Mucosa of descending colon (tissue), 3 donors: Measurements from ENCODE around the gene MPP7. TPM values are rescaled to one million over a fixed set of nuclear protein-coding genes. Genes with fewer than 3 reads are reported as not detected.

Source experiments
- ATAC-seq: fragments of 200-7000 bp; cut with Tn5 transposase; one replicate; pipeline ENCODE4 v1.9.1; 2020; ENCODE audit warnings: mild to moderate bottlenecking, moderate library complexity
- DNase-seq, 3 donors: peaks; one replicate each; pipeline ENCODE4 v3.0.0-alpha.2; 2020
- H3K36me3 ChIP-seq: fragments of 200-600 bp; one replicate; pipeline ENCODE4 v1.8.0; 2021; ENCODE audit warnings: low read depth, mild to moderate bottlenecking
- H3K4me1 ChIP-seq: fragments of 200-600 bp; one replicate; pipeline ENCODE4 v1.8.0; 2021; ENCODE audit warnings: low read depth, mild to moderate bottlenecking
- H3K4me3 ChIP-seq: fragments of 200-600 bp; one replicate; pipeline ENCODE4 v1.8.0; 2021; ENCODE audit warnings: mild to moderate bottlenecking
- H3K9me3 ChIP-seq: fragments of 200-600 bp; one replicate; pipeline ENCODE4 v1.8.0; 2021; ENCODE audit warnings: mild to moderate bottlenecking
- intact Hi-C, 2 donors: fragments of 100-400 bp; cut with DNase I in 1 of 2; cut with micrococcal nuclease in 1 of 2; formaldehyde crosslinking; loops; one replicate each; pipeline versions ENCODE4 v1.11.0 to v1.11.1; 2022; cut with DNase I, micrococcal nuclease
- microRNA-seq: library from miRNA; unstranded; fragments of <30 nt; microRNA quantifications from one replicate; pipeline ENCODE4, GENCODE V29; 2019
- total RNA-seq, 3 donors: library from RNA; stranded (reverse); fragmentation: NEBNext Ultra II Directional in 2 of 3; extraction: Animal tissue kit (Norgen Biotek cat#: 25700) in 2 of 3; gene quantifications; one replicate each; pipeline versions ENCODE4 v1.2.1 to v1.2.4, GENCODE V29; 2021 to 2023
- TF ChIP-seq, protein P1 (sequence below): fragments of 200-600 bp; IDR thresholded peaks from one replicate; pipeline ENCODE4 v1.8.0; 2022; ENCODE audit warnings: antibody characterized with exemption, mild to moderate bottlenecking
- donor health status: DM: no; HTN: no; CAD: no; lungs with moderate emphysema.
- donor health status: DM: no; HTN: no; CAD: no.
- donor health status: DM: no; HTN: yes; CAD: no.

Gene MPP7
- total RNA-seq, 3 donors from 2014 or later = 32.7 to 45.8 (median 38.7) TPM

DNA sequence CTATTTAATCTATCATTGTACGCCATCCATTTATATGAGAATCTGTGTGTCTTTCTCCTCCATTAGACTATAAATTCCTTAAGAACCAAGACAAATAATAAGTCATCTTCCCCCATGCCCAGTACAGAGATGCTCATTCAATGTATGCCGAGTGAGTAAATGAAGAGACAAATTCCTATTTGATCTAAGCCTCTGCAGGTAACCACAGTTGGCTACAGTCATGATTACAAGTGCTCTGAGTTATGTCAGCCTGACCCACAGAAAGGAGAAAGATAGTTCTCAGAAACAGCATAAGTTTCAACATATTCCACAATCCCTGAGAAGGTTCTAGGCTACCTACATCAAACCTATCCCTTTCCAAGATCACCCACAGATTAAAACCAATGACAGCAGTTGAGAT lies 46.1 kb downstream of the MPP7 start:
- intact Hi-C loops = no loop called here
- TF ChIP-seq, protein P1, sequence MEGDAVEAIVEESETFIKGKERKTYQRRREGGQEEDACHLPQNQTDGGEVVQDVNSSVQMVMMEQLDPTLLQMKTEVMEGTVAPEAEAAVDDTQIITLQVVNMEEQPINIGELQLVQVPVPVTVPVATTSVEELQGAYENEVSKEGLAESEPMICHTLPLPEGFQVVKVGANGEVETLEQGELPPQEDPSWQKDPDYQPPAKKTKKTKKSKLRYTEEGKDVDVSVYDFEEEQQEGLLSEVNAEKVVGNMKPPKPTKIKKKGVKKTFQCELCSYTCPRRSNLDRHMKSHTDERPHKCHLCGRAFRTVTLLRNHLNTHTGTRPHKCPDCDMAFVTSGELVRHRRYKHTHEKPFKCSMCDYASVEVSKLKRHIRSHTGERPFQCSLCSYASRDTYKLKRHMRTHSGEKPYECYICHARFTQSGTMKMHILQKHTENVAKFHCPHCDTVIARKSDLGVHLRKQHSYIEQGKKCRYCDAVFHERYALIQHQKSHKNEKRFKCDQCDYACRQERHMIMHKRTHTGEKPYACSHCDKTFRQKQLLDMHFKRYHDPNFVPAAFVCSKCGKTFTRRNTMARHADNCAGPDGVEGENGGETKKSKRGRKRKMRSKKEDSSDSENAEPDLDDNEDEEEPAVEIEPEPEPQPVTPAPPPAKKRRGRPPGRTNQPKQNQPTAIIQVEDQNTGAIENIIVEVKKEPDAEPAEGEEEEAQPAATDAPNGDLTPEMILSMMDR = no peak
- no peak for DNase-seq
- H3K36me3 ChIP-seq = no peaks in the 10 kb centered on the region
- no peak for ATAC-seq
- no peak overlapping the region for H3K4me3 ChIP-seq
- peaks cover 2% of the 10 kb centered on the region for H3K4me1 ChIP-seq
- H3K9me3 ChIP-seq = no peaks in the 10 kb centered on the region

DNA sequence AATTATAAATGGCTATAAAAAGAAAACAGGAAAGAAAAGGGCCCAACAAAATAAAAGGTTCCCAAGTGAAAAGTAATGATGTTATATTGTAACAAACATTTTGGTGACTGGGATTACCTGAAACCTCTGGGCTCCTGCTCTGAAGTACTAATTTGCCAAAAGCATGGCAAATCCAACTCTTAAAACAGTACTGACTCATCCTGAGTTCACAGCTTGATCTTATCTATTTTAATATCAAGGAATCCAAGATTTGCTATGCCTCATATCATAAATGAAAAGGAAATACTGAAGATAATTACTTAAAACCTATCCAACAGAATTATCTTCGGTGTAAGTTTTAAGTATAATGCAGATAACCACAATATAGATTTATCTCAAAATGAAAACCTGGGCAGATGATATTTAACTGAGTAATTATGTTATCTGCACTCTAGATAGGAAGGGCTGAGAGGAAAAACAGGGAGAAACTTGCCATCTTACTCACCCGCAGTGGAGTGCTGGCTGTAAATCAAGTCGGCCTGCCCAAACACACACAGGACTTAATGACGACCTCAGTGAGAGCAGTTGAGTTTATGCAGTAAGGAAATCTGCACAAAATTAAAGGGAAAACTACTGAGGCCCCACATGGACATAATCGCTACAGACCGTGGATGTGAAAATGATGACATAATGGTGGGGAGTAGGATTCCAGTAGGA lies 48.4 kb downstream of the MPP7 start:
- no peak for ATAC-seq
- peak in 1 of 3 donors; percentile 10 for DNase-seq
- Histone ChIP-seq H3K36me3 (no peaks in the 10 kb centered on the region), H3K4me1 (peaks cover 2% of the 10 kb centered on the region), H3K9me3 (no peaks in the 10 kb centered on the region), H3K4me3 (no peak overlapping the region)
- TF ChIP-seq, protein P1 = no peak
- intact Hi-C loops = loop anchor here (5.0 kb wide), 1 partner anchor 128 kb away; no protein-coding TSS in a partner anchor

DNA sequence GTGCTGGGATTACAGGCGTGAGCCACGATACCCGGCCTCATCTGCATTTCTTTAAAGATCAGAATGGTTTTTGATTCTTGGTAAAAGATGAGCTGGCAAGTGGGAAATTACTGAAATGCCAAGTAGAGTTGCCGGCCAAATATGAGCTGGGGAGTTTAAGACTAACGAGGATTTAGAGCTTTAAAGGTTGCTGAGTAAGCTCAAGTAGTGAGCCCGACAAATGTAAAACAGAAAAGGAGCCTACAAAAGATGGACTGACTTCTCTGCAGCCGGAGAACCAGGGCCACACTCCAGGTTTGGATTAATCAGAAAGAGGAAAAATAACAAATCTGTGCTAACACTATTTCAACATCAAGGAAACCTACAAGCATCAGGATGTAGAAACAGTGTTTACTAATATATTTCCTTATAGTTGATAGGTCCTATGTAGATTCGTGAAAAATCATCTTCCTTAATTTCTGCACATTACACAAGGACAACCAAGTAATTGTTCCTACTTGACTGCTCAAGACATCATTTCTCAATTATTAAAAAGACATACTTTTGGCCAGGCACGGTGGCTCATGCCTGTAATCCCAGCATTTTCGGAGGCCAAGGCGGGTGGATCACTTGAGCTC lies 49.6 kb downstream of the MPP7 start:
- ATAC-seq (no peak), DNase-seq (no peak)
- Histone ChIP-seq H3K9me3 (no peaks in the 10 kb centered on the region), H3K4me3 (no peak overlapping the region), H3K4me1 (peaks cover 2% of the 10 kb centered on the region), H3K36me3 (no peaks in the 10 kb centered on the region)
- intact Hi-C loops = loop anchor here (5.0 kb wide), 1 partner anchor 129 kb away; no protein-coding TSS in a partner anchor
- TF ChIP-seq, protein P1 = no peak

Small RNA genes within 50 kb of the gene (microRNA-seq; reads per million reads assigned to microRNA genes)
- gene MIR8086 = not detected

Other genes starting within 250 kb of the MPP7 start
- gene WAC, start 230.1 kb upstream of the MPP7 start, total RNA-seq = 100 to 1,000 TPM in 2 of 3 donors, 10 to 100 TPM in 1; 85.7 to 212 (median 111) TPM